HCT116 (cell line): ENCODE measurements around the gene OR7A17. TPM values are rescaled to one million over a fixed set of nuclear protein-coding genes. Genes with fewer than 3 reads are reported as not detected.

Experiments used
- ATAC-seq: fragments of 200-7000 bp; cut with Tn5 transposase; 2 replicates; pipeline ENCODE4 v1.9.1; 2020; ENCODE audit warnings: mild to moderate bottlenecking, moderate library complexity
- Bru-seq: library from RNA; stranded (reverse); fragments of 400-500 nt; gene quantifications from one replicate; lab custom pipeline; 2021; lab: Mats Ljungman, UMichigan
- BruChase-seq, 2 experiments: library from RNA; stranded (reverse); fragments of 400-500 nt; gene quantifications; one replicate each; lab custom pipeline; 2021; lab: Mats Ljungman, UMichigan
- BruUV-seq: library from RNA; stranded (reverse); fragments of 400-500 nt; replicated peaks from 2 replicates; lab custom pipeline; 2021; lab: Mats Ljungman, UMichigan
- CTCF ChIA-PET: fragments of 300-600 bp; sonication (Branson Sonifier 250); formaldehyde crosslinking; loops from one replicate; lab custom pipeline; 2021; ENCODE audit warnings: antibody characterized with exemption; lab: Charles Lee
- POLR2A ChIA-PET: fragments of 300-600, 350-600 bp; sonication (Branson Sonifier 250); formaldehyde crosslinking; loops from one replicate; lab custom pipeline; 2021; ENCODE audit warnings: antibody characterized with exemption; lab: Charles Lee
- RAD21 ChIA-PET, 2 experiments: fragments of 300-600 bp; sonication (Branson Sonifier 250); formaldehyde crosslinking; loops; one replicate each; lab custom pipeline; 2023; ENCODE audit warnings: low total read pairs in 2 of 2; ENCODE audit not compliant: uncharacterized antibody in 2 of 2, unreplicated experiment in 2 of 2, low non-redundant PET in 1 of 2; lab: Charles Lee
- DNase-seq: peaks from one replicate; pipeline ENCODE4 v3.0.0-alpha.2; 2010; ENCODE audit warnings: low read depth, low spot score
- H2AFZ ChIP-seq: fragments of 200-600 bp; shearing (Covaris generic), sonication (generic); 2 replicates; pipeline ENCODE4 v1.6.1; 2017; ENCODE audit warnings: low read depth, mixed run types, mixed read lengths, antibody characterized with exemption, low read length; ENCODE audit not compliant: poor library complexity, severe bottlenecking
- H3K27ac ChIP-seq: 2 replicates; pipeline ENCODE4 v1.5.1; 2012; ENCODE audit warnings: low read depth, low read length
- H3K27me3 ChIP-seq: fragments of 200-600 bp; sonication (generic); 2 replicates; pipeline ENCODE4 v1.6.1; 2016; ENCODE audit warnings: mixed run types, low read length, mixed read lengths; ENCODE audit not compliant: insufficient read depth
- H3K36me3 ChIP-seq, 2 experiments: fragments of 200-500 bp in 1 of 2; fragments of 200-600 bp in 1 of 2; sonication (Bioruptor generic) in 1 of 2; sonication (generic) in 1 of 2; 2 replicates each; pipeline versions ENCODE4 v1.5.1 to v1.6.1; 2014 to 2016; ENCODE audit warnings: low read length in 2 of 2, inconsistent platforms in 1 of 2, mixed read lengths in 1 of 2, mixed run types in 1 of 2; ENCODE audit not compliant: insufficient read depth in 2 of 2, control insufficient read depth in 1 of 2
- H3K4me1 ChIP-seq, 2 experiments: fragments of 200-600 bp in 1 of 2; sonication (generic) in 1 of 2; 2 replicates each; pipeline versions ENCODE4 v1.5.1 to v1.6.1; 2012 to 2017; ENCODE audit warnings: low read length in 2 of 2, inconsistent platforms in 1 of 2, mild to moderate bottlenecking in 1 of 2, mixed read lengths in 1 of 2, mixed run types in 1 of 2, moderate library complexity in 1 of 2; ENCODE audit not compliant: insufficient read depth in 2 of 2, control insufficient read depth in 1 of 2
- H3K4me2 ChIP-seq: fragments of 200-600 bp; sonication (generic); 2 replicates; pipeline ENCODE4 v1.6.1; 2017; ENCODE audit warnings: mixed run types, low read length, mixed read lengths
- H3K4me3 ChIP-seq, 2 experiments: fragments of 200-600 bp in 1 of 2; sonication (generic) in 1 of 2; replicated peaks in 1 of 2; 2 replicates each; pipeline ENCODE4 v1.5.1; 2011 to 2016; ENCODE audit warnings: low read length in 2 of 2, control low read depth in 1 of 2, low read depth in 1 of 2, mild to moderate bottlenecking in 1 of 2, mixed read lengths in 1 of 2, mixed run types in 1 of 2
- H3K79me2 ChIP-seq: fragments of 200-600 bp; sonication (generic); 2 replicates; pipeline ENCODE4 v1.6.1; 2017; ENCODE audit warnings: mild to moderate bottlenecking, mixed run types, low read length, moderate library complexity, mixed read lengths; ENCODE audit not compliant: insufficient read depth
- H3K9ac ChIP-seq: fragments of 200-600 bp; sonication (generic); 2 replicates; pipeline ENCODE4 v1.6.1; 2016; ENCODE audit warnings: low read length, mixed read lengths
- H3K9me2 ChIP-seq: fragments of 200-600 bp; sonication (generic), shearing (Covaris generic); 2 replicates; pipeline ENCODE4 v1.6.1; 2017; ENCODE audit warnings: mixed run types, mild to moderate bottlenecking, moderate library complexity; ENCODE audit not compliant: insufficient read depth
- H3K9me3 ChIP-seq, 2 experiments: fragments of 200-500 bp in 1 of 2; fragments of 200-600 bp in 1 of 2; sonication (Bioruptor generic) in 1 of 2; sonication (generic) in 1 of 2; 2 replicates each; pipeline ENCODE4 v1.6.1; 2014 to 2017; ENCODE audit warnings: low read length in 2 of 2, mixed read lengths in 2 of 2, inconsistent platforms in 1 of 2, low read depth in 1 of 2, mild to moderate bottlenecking in 1 of 2, mixed run types in 1 of 2, moderate library complexity in 1 of 2; ENCODE audit not compliant: control insufficient read depth in 1 of 2, insufficient read depth in 1 of 2
- H4K20me1 ChIP-seq: fragments of 200-600 bp; sonication (generic), shearing (Covaris generic); 2 replicates; pipeline ENCODE4 v1.6.1; 2017; ENCODE audit warnings: mixed run types, mild to moderate bottlenecking, moderate library complexity; ENCODE audit not compliant: insufficient read depth
- EGR1 ChIP-seq: IDR thresholded peaks from 2 replicates; pipeline ENCODE4 v1.6.1; 2012; ENCODE audit warnings: low read depth
- EZH2phosphoT487 ChIP-seq: fragments of 200-600 bp; IDR thresholded peaks from 2 replicates; pipeline ENCODE4 v1.6.1; 2018; ENCODE audit warnings: antibody characterized with exemption, borderline replicate concordance
- FOSL1 ChIP-seq: IDR thresholded peaks from 2 replicates; pipeline ENCODE4 v1.6.1; 2012; ENCODE audit warnings: low read depth
- JUND ChIP-seq: IDR thresholded peaks from 2 replicates; pipeline ENCODE4 v1.6.1; 2012
- POLR2A ChIP-seq: IDR thresholded peaks from 2 replicates; pipeline ENCODE4 v1.7.0; 2011; ENCODE audit warnings: borderline replicate concordance; ENCODE audit not compliant: insufficient read depth, insufficient read length; ENCODE audit errors: extremely low read depth
- RAD21 ChIP-seq: IDR thresholded peaks from 2 replicates; pipeline ENCODE4 v1.6.1; 2012; ENCODE audit warnings: low read depth, mild to moderate bottlenecking
- REST ChIP-seq: IDR thresholded peaks from 2 replicates; pipeline ENCODE4 v1.6.1; 2012; ENCODE audit warnings: low read depth
- SIN3A ChIP-seq: IDR thresholded peaks from 2 replicates; pipeline ENCODE4 v1.6.1; 2012; ENCODE audit warnings: low read depth
- intact Hi-C: fragments of 100-400 bp; cut with micrococcal nuclease; formaldehyde crosslinking; loops from 2 replicates; pipeline ENCODE4 v1.10.0; 2022
- long read RNA-seq: library from polyadenylated mRNA; unstranded; transcript quantifications from one replicate; pipeline ENCODE4 v2.0.0, GENCODE V29; 2021; ENCODE audit not compliant: unreplicated experiment
- polyA plus RNA-seq: library from polyadenylated mRNA; unstranded; fragments of >200 nt; gene quantifications from 2 replicates; pipeline ENCODE4 v1.2.1, GENCODE V29; 2012; ENCODE audit warnings: missing spikeins
- total RNA-seq: library from RNA; stranded (reverse); gene quantifications from one replicate; pipeline ENCODE4 v1.2.1, GENCODE V29; 2021; ENCODE audit not compliant: unreplicated experiment
- TF ChIP-seq, protein P1 (sequence below): IDR thresholded peaks from 2 replicates; pipeline ENCODE4 v1.6.1; 2011; ENCODE audit warnings: mild to moderate bottlenecking, low read length, moderate library complexity; ENCODE audit not compliant: insufficient replicate concordance; ENCODE audit errors: extremely low read depth

OR7A17 gene
- total RNA-seq (not detected), Bru-seq, nascent RNA (not detected), BruChase-seq, experiment 1, labeled RNA remaining after a 6-hour chase (percentile 8 among the genes with signal in this experiment), BruChase-seq, experiment 2, labeled RNA remaining after a 2-hour chase (not detected)
- not detected in 2 replicates for polyA plus RNA-seq
- long read RNA-seq: 0 reads

DNA sequence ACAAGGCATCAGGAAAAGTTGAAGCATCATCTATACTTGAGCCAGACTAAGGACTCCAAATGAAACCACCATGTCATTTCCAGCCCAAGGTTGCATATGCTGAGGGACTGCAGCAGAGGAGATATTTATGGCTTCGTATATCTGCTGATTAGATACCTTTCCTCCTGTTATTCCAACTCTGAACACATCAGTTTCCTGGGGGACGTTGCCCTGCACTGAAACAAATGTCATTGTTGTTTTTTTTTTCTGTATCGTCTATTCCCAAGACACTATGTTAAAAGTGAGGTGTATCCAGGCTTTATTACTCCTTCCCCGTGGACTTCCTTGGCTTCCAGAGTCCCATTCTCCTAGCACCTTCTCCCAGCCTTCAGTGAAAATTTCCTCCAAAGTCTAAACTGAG is at the start of gene OR7A17:
Gene OR7A17, minus strand, starts transcription at position 101 of the 400 bp plus-strand sequence. CDS start 4,777 bp downstream, outside the sequence.
- ChIA-PET CTCF (no interaction called here), POLR2A (no interaction called here), RAD21 (no interaction called here)
- H3K9me2 ChIP-seq: no peaks in the 10 kb centered on the region
- no peak for ATAC-seq
- no peak within 1 kb of the TSS for H2AFZ ChIP-seq
- DNase-seq: no peak
- H3K9ac ChIP-seq: no peak within 1 kb of the TSS
- H3K27ac ChIP-seq: no peak within 1 kb of the TSS
- peaks cover 0 to 8% of the 10 kb centered on the region in 2 experiments; a peak in 1 of 4 replicates for H3K9me3 ChIP-seq
- H3K4me2 ChIP-seq: no peak within 1 kb of the TSS
- no peaks in the 10 kb centered on the region for H3K79me2 ChIP-seq
- H3K4me1 ChIP-seq: peaks cover 3 to 8% of the 10 kb centered on the region in 2 experiments; a peak in 2 of 4 replicates
- TF ChIP-seq EGR1: no peak
- TF ChIP-seq POLR2A: no peak
- TF ChIP-seq EZH2phosphoT487: no peak
- no peak for TF ChIP-seq RAD21
- TF ChIP-seq, protein P1, sequence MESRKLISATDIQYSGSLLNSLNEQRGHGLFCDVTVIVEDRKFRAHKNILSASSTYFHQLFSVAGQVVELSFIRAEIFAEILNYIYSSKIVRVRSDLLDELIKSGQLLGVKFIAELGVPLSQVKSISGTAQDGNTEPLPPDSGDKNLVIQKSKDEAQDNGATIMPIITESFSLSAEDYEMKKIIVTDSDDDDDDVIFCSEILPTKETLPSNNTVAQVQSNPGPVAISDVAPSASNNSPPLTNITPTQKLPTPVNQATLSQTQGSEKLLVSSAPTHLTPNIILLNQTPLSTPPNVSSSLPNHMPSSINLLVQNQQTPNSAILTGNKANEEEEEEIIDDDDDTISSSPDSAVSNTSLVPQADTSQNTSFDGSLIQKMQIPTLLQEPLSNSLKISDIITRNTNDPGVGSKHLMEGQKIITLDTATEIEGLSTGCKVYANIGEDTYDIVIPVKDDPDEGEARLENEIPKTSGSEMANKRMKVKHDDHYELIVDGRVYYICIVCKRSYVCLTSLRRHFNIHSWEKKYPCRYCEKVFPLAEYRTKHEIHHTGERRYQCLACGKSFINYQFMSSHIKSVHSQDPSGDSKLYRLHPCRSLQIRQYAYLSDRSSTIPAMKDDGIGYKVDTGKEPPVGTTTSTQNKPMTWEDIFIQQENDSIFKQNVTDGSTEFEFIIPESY: no peak
- no peak for TF ChIP-seq FOSL1
- TF ChIP-seq SIN3A: no peak
- TF ChIP-seq JUND: no peak
- TF ChIP-seq REST: no peak
- intact Hi-C loops: no loop called here
- no peak within 1 kb of the TSS for H3K4me3 ChIP-seq
- no peaks in the 10 kb centered on the region for H3K36me3 ChIP-seq
- BruUV-seq: no TSS peak
- no peaks in the 10 kb centered on the region for H4K20me1 ChIP-seq
- H3K27me3 ChIP-seq: peaks cover 39% of the 10 kb centered on the region
